A549 treated with Hydrocortisone at 1 μM for 4 hours (cell line): ENCODE measurements around the gene TMEM217. TPM values are rescaled to one million over a fixed set of nuclear protein-coding genes. Genes with fewer than 3 reads are reported as not detected.

Experiments used
- total RNA-seq: library from RNA; stranded (reverse); fragments of 200-300 nt; extraction: Qiagen RNA extraction; gene quantifications from 5 replicates; pipeline ENCODE4 v1.2.3, GENCODE V29; 2022

Gene TMEM217
- total RNA-seq, result 0.41 to 0.82 TPM (median 0.64 TPM) in 5 replicates

DNA sequence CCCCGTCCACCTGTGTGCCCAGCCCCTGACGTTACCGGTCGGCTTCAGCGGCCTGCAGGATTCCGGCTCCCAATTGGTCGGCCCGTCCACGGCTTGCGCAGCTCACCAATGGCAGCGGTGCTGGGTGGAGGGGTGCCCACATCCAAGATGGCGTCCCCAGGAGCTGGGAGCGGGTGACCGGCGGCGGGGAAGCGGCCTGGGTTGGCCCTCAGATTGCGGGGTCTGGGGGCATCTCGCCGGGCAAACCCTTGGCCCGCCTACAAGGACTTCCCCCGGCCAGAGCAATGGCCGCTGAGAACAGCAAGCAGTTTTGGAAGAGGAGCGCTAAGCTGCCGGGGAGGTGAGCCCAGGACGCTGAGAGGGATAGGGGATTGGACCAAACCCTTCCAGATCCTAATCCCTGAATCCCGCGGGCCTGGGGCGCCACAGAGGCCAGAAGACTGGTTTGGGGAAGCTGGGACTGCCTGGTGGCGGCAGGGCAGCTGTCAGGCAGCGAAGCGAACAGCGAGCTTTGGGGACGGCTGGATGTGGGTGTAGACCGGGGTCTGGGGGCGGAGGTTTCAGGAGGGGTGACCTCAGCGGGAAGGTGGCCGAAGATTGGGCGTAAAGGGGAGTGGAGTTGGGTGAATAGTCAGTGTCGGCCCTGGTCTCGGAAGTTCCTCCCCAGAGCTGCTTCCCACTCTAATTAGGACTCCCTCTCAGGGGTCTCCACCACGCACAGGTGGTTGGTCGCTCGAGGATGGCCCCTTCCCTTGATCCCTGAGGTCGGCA is at the start of gene TMEM217, which contains the start of gene TBC1D22B:
Gene TMEM217, minus strand, starts transcription at position 511 of the 771 bp plus-strand sequence. CDS start 39,114 bp downstream, outside the sequence.
Gene TBC1D22B, plus strand, starts transcription at position 139 of the 771 bp plus-strand sequence. Its CDS starts 146 bp downstream, at position 285.

DNA sequence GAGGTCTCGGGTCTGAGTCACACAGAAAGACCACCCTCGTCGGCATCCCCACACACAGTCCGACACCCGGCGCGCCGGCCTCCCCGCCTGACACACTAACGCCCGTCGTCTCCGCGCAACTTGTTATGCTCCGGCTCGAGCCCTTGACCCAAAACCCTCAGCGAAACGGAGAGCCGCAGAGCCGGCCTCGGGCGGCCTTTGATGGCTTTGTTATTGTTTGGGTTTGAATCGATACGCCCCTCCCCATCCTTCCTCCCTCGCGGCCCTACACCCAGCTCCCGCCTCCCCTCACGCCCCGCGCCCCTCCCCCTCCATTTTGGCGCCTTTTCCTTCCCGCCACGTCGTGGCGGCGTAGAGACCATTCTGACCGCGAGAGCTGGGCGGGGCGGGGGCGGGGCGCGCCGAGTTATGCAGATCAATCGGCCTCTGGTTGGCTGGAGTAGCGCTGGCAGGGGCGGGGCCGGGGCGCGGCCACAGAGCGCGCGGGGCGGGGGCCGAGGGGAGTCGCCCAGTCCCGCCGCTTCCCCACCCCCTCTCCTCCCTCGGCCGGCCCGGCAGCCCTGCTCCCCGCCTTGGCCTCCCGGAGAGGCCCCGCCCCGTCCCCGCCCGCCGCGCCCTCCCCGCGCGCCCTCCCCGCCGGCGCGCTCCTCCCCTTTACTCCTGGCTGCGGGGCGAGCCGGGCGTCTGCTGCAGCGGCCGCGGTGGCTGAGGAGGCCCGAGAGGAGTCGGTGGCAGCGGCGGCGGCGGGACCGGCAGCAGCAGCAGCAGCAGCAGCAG is 88.3 kb downstream of the TMEM217 start, which contains the start of gene PIM1:
Gene PIM1, plus strand, starts transcription at position 657 of the 777 bp plus-strand sequence. CDS start 424 bp downstream, outside the sequence.

Other genes starting within 250 kb of the TMEM217 start
- gene PIM1, start 88.0 kb downstream of the TMEM217 start, total RNA-seq, result 8.6 to 14.6 TPM (median 13.6 TPM) in 5 replicates
- gene TBC1D22B, start 372 bp downstream of the TMEM217 start, total RNA-seq, result 5.0 to 5.9 TPM (median 5.4 TPM) in 5 replicates
- gene RNF8, start 95.8 kb upstream of the TMEM217 start, total RNA-seq, result 21.5 to 28.8 TPM (median 25.7 TPM) in 5 replicates
- 15.5 to 18.6 TPM (median 16.6 TPM) in 5 replicates for gene CMTR1, start 175.1 kb upstream of the TMEM217 start, total RNA-seq
- 41.6 to 51.0 TPM (median 47.0 TPM) in 5 replicates for gene CCDC167, start 241.7 kb upstream of the TMEM217 start, total RNA-seq